Trophoblast cell (in vitro differentiated cells and primary cell): ENCODE measurements around the gene XRCC4.

Experiments
- DNase-seq, 2 donors: peaks; one replicate each; pipeline ENCODE4 v3.0.0-alpha.2; 2016
- H2AFZ ChIP-seq: 2 replicates; pipeline ENCODE4 v1.6.1; 2013; ENCODE audit warnings: low read length, moderate library complexity, mild to moderate bottlenecking; ENCODE audit not compliant: insufficient read depth, poor library complexity
- H2AK5ac ChIP-seq: 2 replicates; pipeline ENCODE4 v1.6.1; 2013; ENCODE audit warnings: mild to moderate bottlenecking, low read length
- H2BK120ac ChIP-seq: 2 replicates; pipeline ENCODE4 v1.6.1; 2013; ENCODE audit warnings: low read length, mild to moderate bottlenecking, moderate library complexity; ENCODE audit not compliant: insufficient read depth, poor library complexity
- H2BK12ac ChIP-seq: 2 replicates; pipeline ENCODE4 v1.6.1; 2013; ENCODE audit warnings: mild to moderate bottlenecking, low read length, moderate library complexity
- H2BK5ac ChIP-seq: 2 replicates; pipeline ENCODE4 v1.6.1; 2013; ENCODE audit warnings: low read length, low read depth, moderate library complexity, mild to moderate bottlenecking; ENCODE audit not compliant: poor library complexity
- H3K14ac ChIP-seq: 2 replicates; pipeline ENCODE4 v1.6.1; 2013; ENCODE audit warnings: mild to moderate bottlenecking, low read length
- H3K18ac ChIP-seq: 2 replicates; pipeline ENCODE4 v1.6.1; 2013; ENCODE audit warnings: mild to moderate bottlenecking, low read length
- H3K23ac ChIP-seq: 2 replicates; pipeline ENCODE4 v1.6.1; 2013; ENCODE audit warnings: low read length
- H3K27ac ChIP-seq: 2 replicates; pipeline ENCODE4 v1.5.1; 2013; ENCODE audit warnings: low read depth, mild to moderate bottlenecking, inconsistent platforms, low read length, moderate library complexity
- H3K27me3 ChIP-seq: 2 replicates; pipeline ENCODE4 v1.6.1; 2013; ENCODE audit warnings: inconsistent platforms, mild to moderate bottlenecking, low read length, moderate library complexity; ENCODE audit not compliant: insufficient read depth
- H3K36me3 ChIP-seq, 2 experiments: 1 replicate in 1 of 2; 2 replicates in 1 of 2; pipeline ENCODE4 v1.6.1; 2013; ENCODE audit warnings: low read length in 2 of 2, mild to moderate bottlenecking in 2 of 2, moderate library complexity in 1 of 2; ENCODE audit not compliant: insufficient read depth in 2 of 2, control insufficient read depth in 1 of 2
- H3K4ac ChIP-seq: 2 replicates; pipeline ENCODE4 v1.6.1; 2013; ENCODE audit warnings: low read depth, mild to moderate bottlenecking, low read length, moderate library complexity
- H3K4me1 ChIP-seq, 2 experiments: 1 replicate in 1 of 2; 2 replicates in 1 of 2; pipeline ENCODE4 v1.6.1; 2013; ENCODE audit warnings: low read length in 2 of 2, mild to moderate bottlenecking in 2 of 2, moderate library complexity in 1 of 2; ENCODE audit not compliant: insufficient read depth in 2 of 2, control insufficient read depth in 1 of 2
- H3K4me2 ChIP-seq: 2 replicates; pipeline ENCODE4 v1.6.1; 2013; ENCODE audit warnings: inconsistent platforms, mild to moderate bottlenecking, low read length, moderate library complexity
- H3K4me3 ChIP-seq: 2 replicates; pipeline ENCODE4 v1.5.1; 2013; ENCODE audit warnings: mild to moderate bottlenecking, low read depth, low read length, inconsistent platforms
- H3K79me1 ChIP-seq: one replicate; pipeline ENCODE4 v1.6.1; 2013; ENCODE audit warnings: low read length
- H3K79me2 ChIP-seq: 2 replicates; pipeline ENCODE4 v1.6.1; 2013; ENCODE audit warnings: low read length, mild to moderate bottlenecking; ENCODE audit not compliant: control insufficient read depth, insufficient read depth, poor library complexity
- H3K9ac ChIP-seq: 2 replicates; pipeline ENCODE4 v1.6.1; 2013; ENCODE audit warnings: mild to moderate bottlenecking, low read length
- H3K9me3 ChIP-seq: 2 replicates; pipeline ENCODE4 v1.6.1; 2013; ENCODE audit warnings: low read depth, mild to moderate bottlenecking, control low read depth, inconsistent platforms, low read length; ENCODE audit not compliant: insufficient read depth
- H4K12ac ChIP-seq: 2 replicates; pipeline ENCODE4 v1.6.1; 2013; ENCODE audit warnings: low read depth, mild to moderate bottlenecking, low read length, moderate library complexity
- H4K8ac ChIP-seq: 2 replicates; pipeline ENCODE4 v1.6.1; 2013; ENCODE audit warnings: low read depth, mild to moderate bottlenecking, low read length, moderate library complexity
- H4K91ac ChIP-seq: one replicate; pipeline ENCODE4 v1.6.1; 2013; ENCODE audit warnings: low read depth, mild to moderate bottlenecking, low read length, moderate library complexity
- WGBS: extraction: QIAGEN DNeasy Blood & Tissue Kit; methylation state at CpG from one replicate; pipeline ENCODE4 v1.1.7; 2013; ENCODE audit warnings: missing lambda C conversion rate; ENCODE audit not compliant: insufficient read length, insufficient coverage; ENCODE audit errors: extremely low coverage; 5-methylcytosine and 5-hydroxymethylcytosine counted together

XRCC4 gene

GRCh38 chr5:83281176-83281575 is 203.8 kb downstream of the XRCC4 start:
- Histone ChIP-seq H3K23ac (no peak overlapping the region), H3K27me3 (no peaks in the 10 kb centered on the region), H2AFZ (no peak overlapping the region), H3K18ac (no peak overlapping the region), H2BK12ac (no peak overlapping the region), H3K4me2 (no peak overlapping the region), H3K79me2 (no peaks in the 10 kb centered on the region), H3K36me3 (no peaks in the 10 kb centered on the region), H3K9me3 (no peaks in the 10 kb centered on the region), H3K4me3 (no peak overlapping the region), H3K79me1 (no peaks in the 10 kb centered on the region), H4K8ac (no peak overlapping the region), H3K27ac (no peak overlapping the region), H3K14ac (no peak overlapping the region), H2AK5ac (no peak overlapping the region), H3K4me1 (no peaks in the 10 kb centered on the region), H2BK120ac (no peak overlapping the region), H4K12ac (no peak overlapping the region), H3K9ac (no peak overlapping the region), H3K4ac (no peak overlapping the region), H2BK5ac (no peak overlapping the region), H4K91ac (no peak overlapping the region)
- DNase-seq, result no peak
- WGBS, result no CpG with 5 or more reads among the region's 2 CpGs

GRCh38 chr5:83281658-83282057 is 204.3 kb downstream of the XRCC4 start:
- Histone ChIP-seq H3K36me3 (no peaks in the 10 kb centered on the region), H3K79me1 (no peaks in the 10 kb centered on the region), H3K23ac (no peak overlapping the region), H2BK12ac (no peak overlapping the region), H3K79me2 (no peaks in the 10 kb centered on the region), H4K12ac (no peak overlapping the region), H3K4me3 (no peak overlapping the region), H3K4me1 (no peaks in the 10 kb centered on the region), H2AFZ (no peak overlapping the region), H3K9ac (no peak overlapping the region), H3K14ac (no peak overlapping the region), H3K4me2 (no peak overlapping the region), H2AK5ac (no peak overlapping the region), H2BK5ac (no peak overlapping the region), H4K8ac (no peak overlapping the region), H2BK120ac (no peak overlapping the region), H4K91ac (no peak overlapping the region), H3K18ac (no peak overlapping the region), H3K27ac (no peak overlapping the region), H3K4ac (no peak overlapping the region), H3K27me3 (no peaks in the 10 kb centered on the region), H3K9me3 (no peaks in the 10 kb centered on the region)
- DNase-seq, result no peak

- H3K27ac ChIP-seq, result no peak overlapping the region
- no peaks in the 10 kb centered on the region for H3K79me1 ChIP-seq
- H3K4me3 ChIP-seq, result no peak overlapping the region
- H4K91ac ChIP-seq, result no peak overlapping the region
- no peaks in the 10 kb centered on the region for H3K79me2 ChIP-seq
- H2BK5ac ChIP-seq, result no peak overlapping the region
- H2BK120ac ChIP-seq, result no peak overlapping the region
- WGBS, result no CpG with 5 or more reads among the region's 3 CpGs
- H2AK5ac ChIP-seq, result no peak overlapping the region
- no peaks in the 10 kb centered on the region for H3K27me3 ChIP-seq
- no peak overlapping the region for H3K9ac ChIP-seq
- no peak for DNase-seq
- H4K8ac ChIP-seq, result no peak overlapping the region
- H4K12ac ChIP-seq, result no peak overlapping the region
- H3K23ac ChIP-seq, result no peak overlapping the region
- H2BK12ac ChIP-seq, result no peak overlapping the region
- H3K9me3 ChIP-seq, result no peaks in the 10 kb centered on the region
- no peaks in the 10 kb centered on the region for H3K4me1 ChIP-seq
- H3K18ac ChIP-seq, result no peak overlapping the region
- H3K14ac ChIP-seq, result no peak overlapping the region
- H3K36me3 ChIP-seq, result no peaks in the 10 kb centered on the region
- no peak overlapping the region for H2AFZ ChIP-seq
- H3K4me2 ChIP-seq, result no peak overlapping the region
- no peak overlapping the region for H3K4ac ChIP-seq
These were observed 206.4 kb downstream of the XRCC4 start for GRCh38 chr5:83283761-83284160.

- Histone ChIP-seq H4K12ac (no peak overlapping the region), H3K23ac (no peak overlapping the region), H2BK120ac (no peak overlapping the region), H2BK5ac (no peak overlapping the region), H3K36me3 (no peaks in the 10 kb centered on the region), H3K9ac (no peak overlapping the region), H3K14ac (no peak overlapping the region), H4K8ac (no peak overlapping the region), H3K9me3 (no peaks in the 10 kb centered on the region), H3K4ac (no peak overlapping the region), H4K91ac (no peak overlapping the region), H3K18ac (no peak overlapping the region), H2AK5ac (no peak overlapping the region), H3K27ac (no peak overlapping the region), H3K79me2 (no peaks in the 10 kb centered on the region), H3K27me3 (no peaks in the 10 kb centered on the region), H3K4me3 (no peak overlapping the region), H2BK12ac (no peak overlapping the region), H2AFZ (no peak overlapping the region), H3K4me2 (no peak overlapping the region), H3K4me1 (no peaks in the 10 kb centered on the region), H3K79me1 (no peaks in the 10 kb centered on the region)
- no peak for DNase-seq
- WGBS, result no CpG with 5 or more reads among the region's 7 CpGs
These were observed 208.5 kb downstream of the XRCC4 start for GRCh38 chr5:83285661-83286398.
